ENCODE data around the gene ALDH3A1. TPM values are rescaled to one million over a fixed set of nuclear protein-coding genes. Genes with fewer than 3 reads are reported as not detected.

The ALDH3A1 gene
- total RNA-seq, 1 experiment from 2014 or later, result not detected

- no peak overlapping the region for H3K9ac ChIP-seq (ENCODE audit: low read length)
- H3K9me3 ChIP-seq (ENCODE audit: low read length), result no peaks in the 10 kb centered on the region
- H3K4me2 ChIP-seq (ENCODE audit: low read depth, low read length, poor library complexity, severe bottlenecking), result no peak overlapping the region
- H3K36me3 ChIP-seq (ENCODE audit: insufficient read depth, low read length), result no peaks in the 10 kb centered on the region
- no peak overlapping the region for H2AFZ ChIP-seq (ENCODE audit: low read length)
- H3K79me2 ChIP-seq (ENCODE audit: low read length), result no peaks in the 10 kb centered on the region
- H4K20me1 ChIP-seq (ENCODE audit: insufficient read depth, low read depth, low read length), result no peaks in the 10 kb centered on the region
- no peak for DNase-seq
- no peaks in the 10 kb centered on the region for H3K4me1 ChIP-seq (ENCODE audit: low read length)
- H3K9me2 ChIP-seq (replicated peaks; ENCODE audit: insufficient read depth, low read length), result no peaks in the 10 kb centered on the region
- H3K27me3 ChIP-seq (ENCODE audit: low read length), result no peaks in the 10 kb centered on the region
- no peak overlapping the region for H3K4me3 ChIP-seq (ENCODE audit: low read length)
- H3K27ac ChIP-seq (ENCODE audit: low read length), result no peak overlapping the region
Observed at GRCh38 chr17:19707728-19708221, 40.3 kb downstream of the ALDH3A1 start.

GRCh38 chr17:19706791-19707727 lies 41.0 kb downstream of the ALDH3A1 start:
- Histone ChIP-seq H3K27ac (ENCODE audit: low read length) (no peak overlapping the region), H3K4me2 (ENCODE audit: low read depth, low read length, poor library complexity, severe bottlenecking) (no peak overlapping the region), H2AFZ (ENCODE audit: low read length) (no peak overlapping the region), H3K4me1 (ENCODE audit: low read length) (no peaks in the 10 kb centered on the region), H4K20me1 (ENCODE audit: insufficient read depth, low read depth, low read length) (no peaks in the 10 kb centered on the region), H3K9me3 (ENCODE audit: low read length) (no peaks in the 10 kb centered on the region), H3K4me3 (ENCODE audit: low read length) (no peak overlapping the region), H3K9me2 (replicated peaks; ENCODE audit: insufficient read depth, low read length) (no peaks in the 10 kb centered on the region), H3K27me3 (ENCODE audit: low read length) (no peaks in the 10 kb centered on the region), H3K36me3 (ENCODE audit: insufficient read depth, low read length) (no peaks in the 10 kb centered on the region), H3K79me2 (ENCODE audit: low read length) (no peaks in the 10 kb centered on the region), H3K9ac (ENCODE audit: low read length) (no peak overlapping the region)
- DNase-seq, result no peak

GRCh38 chr17:19705771-19706770 lies 42.0 kb downstream of the ALDH3A1 start:
- no peaks in the 10 kb centered on the region for H3K4me1 ChIP-seq (ENCODE audit: low read length)
- no peak for DNase-seq
- no peak overlapping the region for H3K4me3 ChIP-seq (ENCODE audit: low read length)
- no peaks in the 10 kb centered on the region for H3K9me3 ChIP-seq (ENCODE audit: low read length)
- H2AFZ ChIP-seq (ENCODE audit: low read length), result no peak overlapping the region
- no peaks in the 10 kb centered on the region for H3K9me2 ChIP-seq (replicated peaks; ENCODE audit: insufficient read depth, low read length)
- H3K27me3 ChIP-seq (ENCODE audit: low read length), result no peaks in the 10 kb centered on the region
- H3K4me2 ChIP-seq (ENCODE audit: low read depth, low read length, poor library complexity, severe bottlenecking), result no peak overlapping the region
- H3K27ac ChIP-seq (ENCODE audit: low read length), result no peak overlapping the region
- H3K79me2 ChIP-seq (ENCODE audit: low read length), result no peaks in the 10 kb centered on the region
- no peak overlapping the region for H3K9ac ChIP-seq (ENCODE audit: low read length)
- no peaks in the 10 kb centered on the region for H3K36me3 ChIP-seq (ENCODE audit: insufficient read depth, low read length)
- no peaks in the 10 kb centered on the region for H4K20me1 ChIP-seq (ENCODE audit: insufficient read depth, low read depth, low read length)

GRCh38 chr17:19705201-19705600 lies 42.9 kb downstream of the ALDH3A1 start:
- no peaks in the 10 kb centered on the region for H3K9me2 ChIP-seq (replicated peaks; ENCODE audit: insufficient read depth, low read length)
- H3K9ac ChIP-seq (ENCODE audit: low read length), result no peak overlapping the region
- H3K27me3 ChIP-seq (ENCODE audit: low read length), result no peaks in the 10 kb centered on the region
- no peaks in the 10 kb centered on the region for H3K9me3 ChIP-seq (ENCODE audit: low read length)
- no peaks in the 10 kb centered on the region for H3K36me3 ChIP-seq (ENCODE audit: insufficient read depth, low read length)
- no peaks in the 10 kb centered on the region for H3K4me1 ChIP-seq (ENCODE audit: low read length)
- H3K4me2 ChIP-seq (ENCODE audit: low read depth, low read length, poor library complexity, severe bottlenecking), result no peak overlapping the region
- no peak for DNase-seq
- no peak overlapping the region for H3K4me3 ChIP-seq (ENCODE audit: low read length)
- no peak overlapping the region for H3K27ac ChIP-seq (ENCODE audit: low read length)
- no peak overlapping the region for H2AFZ ChIP-seq (ENCODE audit: low read length)
- H3K79me2 ChIP-seq (ENCODE audit: low read length), result no peaks in the 10 kb centered on the region
- H4K20me1 ChIP-seq (ENCODE audit: insufficient read depth, low read depth, low read length), result no peaks in the 10 kb centered on the region

- H3K9me3 ChIP-seq (ENCODE audit: low read length), result no peaks in the 10 kb centered on the region
- no peaks in the 10 kb centered on the region for H3K27me3 ChIP-seq (ENCODE audit: low read length)
- H3K9ac ChIP-seq (ENCODE audit: low read length), result no peak overlapping the region
- no peaks in the 10 kb centered on the region for H3K4me1 ChIP-seq (ENCODE audit: low read length)
- H3K9me2 ChIP-seq (replicated peaks; ENCODE audit: insufficient read depth, low read length), result no peaks in the 10 kb centered on the region
- DNase-seq, result no peak
- no peaks in the 10 kb centered on the region for H3K36me3 ChIP-seq (ENCODE audit: insufficient read depth, low read length)
- H4K20me1 ChIP-seq (ENCODE audit: insufficient read depth, low read depth, low read length), result no peaks in the 10 kb centered on the region
- H2AFZ ChIP-seq (ENCODE audit: low read length), result no peak overlapping the region
- no peak overlapping the region for H3K4me2 ChIP-seq (ENCODE audit: low read depth, low read length, poor library complexity, severe bottlenecking)
- no peak overlapping the region for H3K4me3 ChIP-seq (ENCODE audit: low read length)
- no peaks in the 10 kb centered on the region for H3K79me2 ChIP-seq (ENCODE audit: low read length)
- no peak overlapping the region for H3K27ac ChIP-seq (ENCODE audit: low read length)
Observed at GRCh38 chr17:19703828-19704613, 44.1 kb downstream of the ALDH3A1 start.

GRCh38 chr17:19703106-19703827 lies 44.8 kb downstream of the ALDH3A1 start:
- no peak for DNase-seq
- no peaks in the 10 kb centered on the region for H3K4me1 ChIP-seq (ENCODE audit: low read length)
- no peak overlapping the region for H3K27ac ChIP-seq (ENCODE audit: low read length)
- H3K9ac ChIP-seq (ENCODE audit: low read length), result no peak overlapping the region
- H3K36me3 ChIP-seq (ENCODE audit: insufficient read depth, low read length), result no peaks in the 10 kb centered on the region
- H3K79me2 ChIP-seq (ENCODE audit: low read length), result no peaks in the 10 kb centered on the region
- no peaks in the 10 kb centered on the region for H3K9me3 ChIP-seq (ENCODE audit: low read length)
- no peak overlapping the region for H3K4me2 ChIP-seq (ENCODE audit: low read depth, low read length, poor library complexity, severe bottlenecking)
- no peaks in the 10 kb centered on the region for H3K27me3 ChIP-seq (ENCODE audit: low read length)
- H3K4me3 ChIP-seq (ENCODE audit: low read length), result no peak overlapping the region
- no peaks in the 10 kb centered on the region for H3K9me2 ChIP-seq (replicated peaks; ENCODE audit: insufficient read depth, low read length)
- no peak overlapping the region for H2AFZ ChIP-seq (ENCODE audit: low read length)
- H4K20me1 ChIP-seq (ENCODE audit: insufficient read depth, low read depth, low read length), result no peaks in the 10 kb centered on the region

GRCh38 chr17:19702217-19702641 lies 45.9 kb downstream of the ALDH3A1 start:
- DNase-seq, result no peak
- no peaks in the 10 kb centered on the region for H3K9me3 ChIP-seq (ENCODE audit: low read length)

More at GRCh38 chr17:19702217-19702641, 45.9 kb downstream of the ALDH3A1 start:
- Histone ChIP-seq H3K4me1 (ENCODE audit: low read length) (no peaks in the 10 kb centered on the region), H3K27me3 (ENCODE audit: low read length) (no peaks in the 10 kb centered on the region), H3K27ac (ENCODE audit: low read length) (no peak overlapping the region), H2AFZ (ENCODE audit: low read length) (no peak overlapping the region), H3K4me2 (ENCODE audit: low read depth, low read length, poor library complexity, severe bottlenecking) (no peak overlapping the region), H3K79me2 (ENCODE audit: low read length) (no peaks in the 10 kb centered on the region), H3K9me2 (replicated peaks; ENCODE audit: insufficient read depth, low read length) (no peaks in the 10 kb centered on the region), H3K36me3 (ENCODE audit: insufficient read depth, low read length) (no peaks in the 10 kb centered on the region), H3K9ac (ENCODE audit: low read length) (no peak overlapping the region), H3K4me3 (ENCODE audit: low read length) (no peak overlapping the region), H4K20me1 (ENCODE audit: insufficient read depth, low read depth, low read length) (no peaks in the 10 kb centered on the region)
